ENCODE measurements around the gene DYNC1LI1.

GRCh38 chr3:32557640-32558352 is 12.9 kb downstream of the DYNC1LI1 start:
- TF ChIP-seq POLR2A (IDR thresholded peaks at IDR 0.05; ENCODE audit: low read length) (no peak), GATA1 (IDR thresholded peaks at IDR 0.05; ENCODE audit: low read depth, low read length) (no peak)
